Small intestine (tissue), 7 donors: ENCODE measurements around the gene CAPN9. TPM values are rescaled to one million over a fixed set of nuclear protein-coding genes. Genes with fewer than 3 reads are reported as not detected.

Source experiments
- DNase-seq, 2 donors: peaks; one replicate each; pipeline versions ENCODE4 v3.0.0 to v3.0.0-alpha.2; 2013
- FAIRE-seq: peaks from 2 replicates; lab custom pipeline; 2012; peaks lifted over from hg19 to GRCh38; lab: Jason Lieb, UNC
- H3K27ac ChIP-seq, 3 donors: one replicate each; pipeline ENCODE4 v1.5.1; 2013; ENCODE audit warnings: low read length in 2 of 3, mild to moderate bottlenecking in 2 of 3, control low read depth in 1 of 3, inconsistent platforms in 1 of 3, low read depth in 1 of 3, moderate library complexity in 1 of 3
- H3K27me3 ChIP-seq, 3 donors: one replicate each; pipeline ENCODE4 v1.6.1; 2013; ENCODE audit warnings: low read length in 3 of 3, inconsistent platforms in 1 of 3; ENCODE audit not compliant: control insufficient read depth in 3 of 3, insufficient read depth in 3 of 3
- H3K36me3 ChIP-seq, 3 donors: one replicate each; pipeline ENCODE4 v1.6.1; 2013; ENCODE audit warnings: low read length in 3 of 3, inconsistent platforms in 1 of 3, low read depth in 1 of 3, mild to moderate bottlenecking in 1 of 3, moderate library complexity in 1 of 3; ENCODE audit not compliant: control insufficient read depth in 3 of 3, insufficient read depth in 2 of 3
- H3K4me1 ChIP-seq, 3 donors: one replicate each; pipeline ENCODE4 v1.6.1; 2013; ENCODE audit warnings: low read length in 2 of 3, inconsistent platforms in 1 of 3, low read depth in 1 of 3, mild to moderate bottlenecking in 1 of 3, moderate library complexity in 1 of 3; ENCODE audit not compliant: control insufficient read depth in 3 of 3, insufficient read depth in 2 of 3
- H3K4me3 ChIP-seq, 3 donors: one replicate each; pipeline ENCODE4 v1.5.1; 2013; ENCODE audit warnings: low read length in 3 of 3, control low read depth in 1 of 3, inconsistent platforms in 1 of 3, low read depth in 1 of 3, mild to moderate bottlenecking in 1 of 3, moderate library complexity in 1 of 3
- H3K9me3 ChIP-seq, 2 donors: one replicate each; pipeline ENCODE4 v1.6.1; 2013; ENCODE audit warnings: low read depth in 1 of 2, low read length in 1 of 2; ENCODE audit not compliant: control insufficient read depth in 2 of 2, insufficient read depth in 1 of 2
- WGBS, 3 donors: extraction: QIAGEN DNeasy Blood & Tissue Kit; methylation state at CpG; one replicate each; pipeline ENCODE4 v1.1.7; 2013; 5-methylcytosine and 5-hydroxymethylcytosine counted together
- polyA plus RNA-seq, 4 donors: library from polyadenylated mRNA; stranded (reverse) in 3 of 4; unstranded in 1 of 4; fragments of 200-250 nt in 3 of 4; fragments of 120-200 nt in 1 of 4; gene quantifications; one replicate each; pipeline versions ENCODE4 v1.2.1 to v1.2.3, GENCODE V29; 2013
- donor health status: healthy with polysubstance abuse.
- donor health status: control.
- donor health status: control.
- donor health status: Bipolar disorder and iron deficiency.
- donor health status: healthy.

The CAPN9 gene
- polyA plus RNA-seq, 4 donors: 2.6 to 31.1 (median 16.1) TPM

- no peaks in the 10 kb centered on the region for H3K9me3 ChIP-seq
- H3K4me1 ChIP-seq: peaks cover 0 to 21% (median 0%) of the 10 kb centered on the region in 3 donors
- peak overlapping the region in 1 of 3 donors; percentile 26 for H3K27ac ChIP-seq
- peak in 1 of 2 donors; percentile 37 for DNase-seq
- no peaks in the 10 kb centered on the region for H3K27me3 ChIP-seq
- no peak for FAIRE-seq
- H3K36me3 ChIP-seq: no peaks in the 10 kb centered on the region
- no peak overlapping the region for H3K4me3 ChIP-seq
- WGBS, 3 donors: 64 to 86% (median 84%) methylated on average over 4 of the region's 4 CpGs
Measured at GRCh38 chr1:230746617-230747016, 571 bp upstream of the CAPN9 start.

DNA sequence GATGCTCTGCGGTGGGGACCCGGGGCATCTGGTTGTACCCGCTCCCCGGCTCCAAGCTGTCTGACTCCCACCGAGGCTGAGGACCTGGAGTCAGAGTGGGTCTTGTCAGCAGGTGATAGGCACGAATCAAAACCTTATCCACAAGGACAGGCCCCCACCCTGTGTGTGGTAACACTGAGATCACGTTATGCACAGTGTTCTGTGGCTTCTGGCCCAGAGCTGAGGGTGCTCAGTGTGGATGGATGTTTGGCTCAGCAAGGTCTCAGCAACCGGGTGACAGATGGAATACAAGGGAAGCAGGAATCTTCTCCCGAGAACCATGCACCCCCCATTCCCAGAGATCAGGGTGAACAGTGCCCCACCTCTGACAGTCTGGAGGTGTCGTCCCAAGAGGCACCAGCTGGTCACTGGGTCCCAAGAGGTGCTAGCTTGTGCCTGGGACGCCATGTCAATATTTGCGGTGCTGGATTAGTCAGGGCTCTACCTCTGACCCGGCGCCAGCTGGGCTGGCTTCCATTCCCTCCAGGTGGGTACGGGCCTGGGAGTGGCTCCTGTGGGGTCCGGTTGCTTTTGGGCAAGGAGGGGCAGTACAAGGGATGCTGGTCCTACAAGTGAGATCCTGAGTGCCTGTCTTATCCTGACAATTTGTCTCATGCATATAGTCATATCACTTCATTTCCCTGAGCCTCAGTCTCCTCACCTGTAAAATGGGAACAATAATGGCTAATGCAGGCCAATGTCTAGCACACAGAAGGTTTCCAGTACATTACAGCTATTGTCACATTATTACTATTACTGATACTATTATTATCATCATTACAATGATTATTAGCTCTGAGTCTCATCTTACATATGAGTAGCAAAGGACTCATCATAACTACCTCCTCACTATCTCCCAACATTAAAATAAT lies 957 bp downstream of the CAPN9 start:
- FAIRE-seq (no peak), DNase-seq (peak; percentile 36 to 53)
- Histone ChIP-seq H3K4me3 (peak overlapping the region in 1 of 3 donors; percentile 16), H3K9me3 (no peaks in the 10 kb centered on the region), H3K4me1 (peaks cover 0 to 26% (median 0%) of the 10 kb centered on the region in 3 donors), H3K27me3 (no peaks in the 10 kb centered on the region), H3K27ac (peak overlapping the region in 2 of 3 donors; percentile 0 to 44), H3K36me3 (no peaks in the 10 kb centered on the region)
- 71 to 85% (median 80%) methylated on average over 16 of the region's 16 CpGs for WGBS, 3 donors

- H3K9me3 ChIP-seq: no peaks in the 10 kb centered on the region
- FAIRE-seq (no peak), DNase-seq (no peak)
- no peaks in the 10 kb centered on the region for H3K27me3 ChIP-seq
- 83 to 87% (median 85%) methylated on average over 12 of the region's 12 CpGs for WGBS, 3 donors
- no peak overlapping the region for H3K27ac ChIP-seq
- H3K4me1 ChIP-seq: peaks cover 0 to 26% (median 3%) of the 10 kb centered on the region in 3 donors
- no peak overlapping the region for H3K4me3 ChIP-seq
- no peaks in the 10 kb centered on the region for H3K36me3 ChIP-seq
Measured at GRCh38 chr1:230749150-230749549, 2.0 kb downstream of the CAPN9 start.

GRCh38 chr1:230749635-230750034 lies 2.4 kb downstream of the CAPN9 start:
- no peaks in the 10 kb centered on the region for H3K27me3 ChIP-seq
- no peaks in the 10 kb centered on the region for H3K9me3 ChIP-seq
- DNase-seq (no peak), FAIRE-seq (no peak)
- peaks cover 0 to 26% (median 3%) of the 10 kb centered on the region in 3 donors for H3K4me1 ChIP-seq
- no peak overlapping the region for H3K4me3 ChIP-seq
- H3K27ac ChIP-seq: no peak overlapping the region
- no peaks in the 10 kb centered on the region for H3K36me3 ChIP-seq
- 78 to 92% (median 82%) methylated on average over 3 of the region's 3 CpGs for WGBS, 3 donors

GRCh38 chr1:230750576-230750975 lies 3.4 kb downstream of the CAPN9 start:
- FAIRE-seq (no peak), DNase-seq (peak; percentile 52 to 54)
- Histone ChIP-seq H3K36me3 (no peaks in the 10 kb centered on the region), H3K4me1 (peaks cover 0 to 26% (median 3%) of the 10 kb centered on the region in 3 donors), H3K9me3 (no peaks in the 10 kb centered on the region), H3K4me3 (no peak overlapping the region), H3K27me3 (no peaks in the 10 kb centered on the region), H3K27ac (peak overlapping the region in 2 of 3 donors; percentile 3 to 16)
- WGBS, 3 donors: 72 to 82% (median 73%) methylated on average over 5 of the region's 5 CpGs

DNA sequence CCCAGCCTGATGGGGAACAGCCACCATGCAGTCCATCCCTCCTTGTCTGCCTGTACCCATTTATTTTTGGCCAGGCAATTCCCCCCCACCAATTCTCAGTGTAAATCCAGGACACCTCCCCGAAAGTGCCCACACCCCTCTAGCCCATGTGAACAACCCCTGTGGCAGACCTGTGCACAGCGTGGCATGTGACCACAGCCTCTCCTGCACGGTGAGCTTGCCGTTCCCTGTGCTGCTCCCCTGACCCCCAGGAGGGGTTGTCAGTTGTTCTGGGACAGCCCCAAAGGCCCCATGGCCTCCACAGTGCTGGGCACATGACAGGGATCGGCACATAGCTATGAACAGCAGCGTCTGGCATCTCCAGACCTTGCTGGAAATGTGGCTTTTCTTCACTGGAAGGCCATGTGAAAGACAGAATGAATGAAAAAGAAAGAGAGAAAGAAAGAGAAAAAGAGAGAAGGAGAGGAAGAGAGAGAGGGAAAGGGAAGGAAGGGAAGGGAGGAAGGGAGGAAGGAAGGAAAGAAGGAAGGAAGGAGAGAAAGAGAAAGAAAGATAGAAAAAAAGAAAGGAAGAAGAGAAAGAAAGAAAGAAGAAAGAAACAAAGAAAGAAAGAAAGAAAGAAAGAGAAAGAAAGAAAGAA lies 3.9 kb downstream of the CAPN9 start:
- Histone ChIP-seq H3K9me3 (no peaks in the 10 kb centered on the region), H3K4me3 (no peak overlapping the region), H3K27ac (peak overlapping the region in 2 of 3 donors; percentile 3 to 16), H3K4me1 (peaks cover 0 to 26% (median 3%) of the 10 kb centered on the region in 3 donors), H3K36me3 (no peaks in the 10 kb centered on the region), H3K27me3 (no peaks in the 10 kb centered on the region)
- 32 to 60% (median 46%) methylated on average over 6 of the region's 6 CpGs for WGBS, 3 donors
- DNase-seq: peak in 1 of 2 donors; percentile 43
- FAIRE-seq: no peak

DNA sequence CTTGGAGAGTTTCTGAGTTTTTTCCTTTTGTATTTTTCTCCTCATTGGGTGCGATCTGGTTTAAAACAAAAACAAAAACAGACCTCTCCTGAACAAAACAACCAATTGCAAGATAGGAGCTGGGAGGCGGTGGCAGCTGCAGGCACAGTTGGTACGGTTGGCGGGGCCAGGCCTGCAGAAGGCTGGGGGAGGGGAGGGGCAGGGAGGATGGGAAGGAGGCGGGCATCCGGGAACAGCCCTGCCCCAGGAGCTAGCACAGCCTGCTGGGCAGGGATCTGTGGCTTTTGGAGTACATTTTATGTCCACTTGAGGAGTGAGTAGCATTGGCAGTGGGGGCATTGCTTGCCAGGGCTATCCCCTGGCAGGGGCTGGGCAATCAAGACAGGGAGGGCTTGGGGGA lies 5.2 kb downstream of the CAPN9 start:
- 14 to 61% (median 36%) methylated on average over 5 to 6 of the region's 6 CpGs for WGBS, 3 donors
- no peaks in the 10 kb centered on the region for H3K9me3 ChIP-seq
- H3K27me3 ChIP-seq: no peaks in the 10 kb centered on the region
- no peaks in the 10 kb centered on the region for H3K36me3 ChIP-seq
- no peak overlapping the region for H3K4me3 ChIP-seq
- DNase-seq (peak; percentile 48 to 54), FAIRE-seq (no peak)
- peaks cover 0 to 20% (median 3%) of the 10 kb centered on the region in 3 donors for H3K4me1 ChIP-seq
- H3K27ac ChIP-seq: peak overlapping the region in 2 of 3 donors; percentile 33 to 38

DNA sequence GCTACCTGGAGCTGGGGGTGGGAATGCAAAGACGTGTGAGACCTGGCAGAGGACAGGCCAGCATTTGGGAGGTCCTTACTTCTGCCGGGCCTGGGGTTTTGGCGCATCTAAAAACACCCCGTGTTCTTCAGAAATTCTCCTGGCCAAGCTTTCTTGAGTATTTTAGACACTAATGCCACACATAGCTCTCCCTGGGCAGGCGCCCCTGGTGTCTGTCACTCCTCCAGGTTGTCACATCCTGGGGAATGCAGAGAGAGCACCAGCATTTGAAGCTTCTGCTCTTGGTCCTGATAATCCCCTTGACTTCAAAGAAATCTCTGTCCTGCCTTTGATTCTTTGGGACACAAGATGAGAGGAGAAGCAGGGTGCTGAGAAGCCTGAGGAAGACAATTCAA lies 6.0 kb downstream of the CAPN9 start:
- H3K27me3 ChIP-seq: no peaks in the 10 kb centered on the region
- H3K27ac ChIP-seq: peak overlapping the region in 2 of 3 donors; percentile 33 to 38
- 79 to 88% (median 81%) methylated on average over 5 of the region's 5 CpGs for WGBS, 3 donors
- FAIRE-seq (no peak), DNase-seq (no peak)
- no peaks in the 10 kb centered on the region for H3K9me3 ChIP-seq
- no peak overlapping the region for H3K4me3 ChIP-seq
- no peaks in the 10 kb centered on the region for H3K36me3 ChIP-seq
- peaks cover 0 to 15% (median 3%) of the 10 kb centered on the region in 3 donors for H3K4me1 ChIP-seq
